T47D (cell line): Measurements from ENCODE around the gene ANKS6.

ENCODE experiments used
- DNase-seq, 2 experiments: peaks; one replicate each; pipeline versions ENCODE4 v3.0.0 to v3.0.0-alpha.2; 2011 to 2012; ENCODE audit warnings: low read depth in 1 of 2, low spot score in 1 of 2
- JUND ChIP-seq: IDR thresholded peaks from 2 replicates; pipeline ENCODE4 v1.6.1; 2012; ENCODE audit warnings: low read depth
- in situ Hi-C: cut with HindIII; loops from 2 replicates; pipeline ENCODE4 v1.10.0; 2016; ENCODE audit warnings: low sequenced_read_pairs, low pct_unique_long_range_greater_than_20kb

The ANKS6 gene

DNA sequence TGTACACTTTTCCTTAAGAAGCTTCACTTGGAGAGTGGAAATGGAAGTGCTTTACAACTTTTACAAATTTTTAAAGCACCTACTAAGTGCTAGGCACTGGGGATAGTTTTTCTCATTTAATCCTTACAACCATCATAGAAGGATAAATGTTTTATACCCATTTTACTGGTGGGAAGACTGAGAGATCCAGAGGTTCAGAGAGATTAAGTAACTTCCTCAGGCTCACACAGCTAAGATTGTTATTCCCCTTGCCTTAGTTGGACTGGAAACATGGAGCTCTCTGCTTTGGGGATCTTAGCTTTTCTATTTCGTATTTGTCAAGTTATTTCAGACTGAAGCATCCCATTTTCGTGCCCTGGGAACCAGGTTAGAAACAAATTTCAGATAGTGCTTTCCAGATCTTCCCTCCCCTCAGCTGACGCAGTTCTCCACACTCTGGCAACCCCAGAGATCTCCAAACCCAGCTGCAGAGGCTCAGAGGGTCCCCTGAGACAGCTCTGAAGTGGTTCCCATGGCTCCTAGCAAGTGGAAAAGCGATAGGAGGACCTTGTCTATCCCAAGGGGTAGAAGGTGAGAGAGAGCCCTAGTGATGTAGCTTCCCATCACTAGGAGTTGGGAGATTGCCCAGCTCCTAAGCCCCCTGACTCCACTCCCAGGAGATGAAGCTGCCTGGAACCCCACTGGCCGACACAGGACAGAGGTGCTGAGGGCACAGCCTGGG lies 71.4 kb downstream of the ANKS6 start:
- in situ Hi-C loops, result no loop called here
- no peak for TF ChIP-seq JUND
- no peak for DNase-seq

- TF ChIP-seq JUND, result no peak
- no peak for DNase-seq
- in situ Hi-C loops, result no loop called here
Observed at GRCh38 chr9:98721643-98722042, 74.7 kb downstream of the ANKS6 start.

DNA sequence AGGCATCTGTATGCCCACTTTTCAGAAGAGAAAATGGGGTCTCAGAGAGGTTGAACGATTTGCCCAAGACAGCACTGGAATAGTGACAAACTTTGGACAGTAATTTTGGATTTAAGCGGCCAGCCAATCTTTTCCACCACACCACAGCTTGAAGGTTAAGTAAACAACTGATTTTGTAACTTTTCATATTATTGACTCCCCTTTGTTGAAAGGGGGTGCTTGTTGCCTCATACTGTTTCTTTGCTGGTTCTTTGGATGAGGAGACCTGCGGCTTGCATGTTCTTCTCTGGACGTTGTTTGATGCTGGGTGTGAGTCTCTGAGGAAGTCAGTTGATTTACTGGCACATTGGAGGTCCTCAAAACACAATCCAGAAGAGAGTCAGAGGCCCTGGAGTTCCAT lies 76.0 kb downstream of the ANKS6 start:
- no peak for DNase-seq
- no peak for TF ChIP-seq JUND
- in situ Hi-C loops, result no loop called here

DNA sequence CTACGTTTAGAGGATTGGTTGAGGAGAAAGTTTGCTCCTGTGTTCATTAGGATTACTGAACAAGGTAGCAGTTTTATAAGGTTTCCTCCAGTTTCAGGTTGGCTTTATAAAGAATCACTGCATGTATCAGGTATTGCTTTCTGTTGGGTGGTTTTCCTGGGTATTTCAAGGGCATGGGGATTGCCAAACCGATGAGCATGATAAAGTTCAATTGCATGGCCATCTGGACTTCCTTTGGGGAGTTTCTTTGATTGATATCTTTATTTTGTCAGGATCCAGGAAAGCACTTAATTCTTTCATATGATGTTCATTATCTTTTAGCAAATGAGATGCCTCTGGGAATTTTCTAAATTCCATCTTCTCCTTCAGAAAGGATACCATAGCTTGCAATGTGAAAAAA lies 77.3 kb downstream of the ANKS6 start:
- no peak for TF ChIP-seq JUND
- in situ Hi-C loops, result no loop called here
- DNase-seq, result no peak

DNA sequence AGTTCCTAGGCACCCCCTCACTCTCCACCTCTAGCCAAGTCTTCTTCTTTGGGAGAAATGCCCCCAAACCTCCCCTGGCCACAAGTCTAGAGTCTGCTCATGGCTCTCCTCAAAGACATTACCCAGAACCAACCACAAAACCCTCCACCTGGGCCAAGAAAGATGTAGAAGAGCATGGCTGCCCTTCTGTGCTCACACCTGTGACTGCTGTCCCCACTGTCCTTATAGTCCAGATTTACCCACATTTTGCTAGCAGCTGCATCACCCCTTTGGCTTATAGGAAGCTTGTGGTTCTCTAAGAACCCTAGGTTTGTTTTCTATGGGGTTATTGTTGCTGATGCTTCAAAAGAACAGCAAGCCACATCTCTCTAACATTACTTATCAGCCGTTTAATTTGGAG lies 81.5 kb downstream of the ANKS6 start:
- in situ Hi-C loops, result no loop called here
- no peak for TF ChIP-seq JUND
- no peak for DNase-seq

GRCh38 chr9:98712987-98713386 lies 83.4 kb downstream of the ANKS6 start:
- in situ Hi-C loops, result no loop called here
- no peak for DNase-seq
- no peak for TF ChIP-seq JUND

GRCh38 chr9:98709968-98710965 lies 86.1 kb downstream of the ANKS6 start:
- peak; percentile 71 to 80 for DNase-seq
- in situ Hi-C loops, result no loop called here
- TF ChIP-seq JUND, result no peak

DNA sequence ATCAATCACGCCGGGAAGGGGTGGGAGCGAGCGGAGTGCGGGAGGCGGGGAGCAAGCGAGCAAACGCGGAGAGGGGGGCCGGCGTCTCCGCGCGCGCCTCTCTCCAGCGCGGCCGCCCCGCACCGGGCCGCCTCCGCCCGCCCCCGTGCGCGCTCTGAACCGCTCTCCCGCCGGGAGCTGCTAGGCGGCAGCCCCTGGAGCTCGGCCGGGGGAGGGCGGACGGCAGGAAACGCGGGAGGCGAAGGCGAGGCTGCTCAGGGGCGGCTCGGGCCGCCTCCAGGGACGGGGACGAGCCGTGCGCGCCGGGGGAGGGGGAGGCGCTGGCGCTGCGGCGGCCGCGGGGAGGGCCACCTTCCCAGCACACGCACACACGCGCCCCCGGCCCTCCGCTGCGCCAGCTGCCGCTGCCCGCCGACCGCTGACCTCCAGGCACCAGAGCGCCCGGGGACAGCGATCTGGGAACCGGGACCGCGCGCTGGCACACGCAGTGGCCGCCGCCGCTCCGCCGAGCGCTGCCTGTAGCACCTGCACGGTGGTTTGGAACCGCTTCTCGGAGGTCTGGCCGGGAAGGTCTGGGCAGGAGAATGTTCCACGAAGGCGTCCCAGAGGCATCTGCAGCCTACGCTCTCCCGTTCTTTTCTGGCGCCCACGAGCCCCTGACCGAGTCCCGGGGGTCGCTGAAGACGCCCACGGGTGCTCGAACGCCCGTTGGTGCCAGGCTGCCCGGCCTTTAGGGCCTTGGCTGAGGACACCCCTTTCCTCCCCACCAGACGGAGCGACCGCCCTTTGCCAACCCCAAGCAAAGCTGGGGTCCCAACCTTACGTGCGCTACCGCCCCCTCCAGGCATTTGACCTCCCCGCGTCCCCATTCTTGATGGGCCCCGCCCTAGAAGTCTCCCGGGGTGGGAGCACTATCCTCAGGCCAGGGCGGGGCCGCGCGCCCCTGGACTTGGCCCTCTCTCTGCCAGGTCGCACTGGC lies 87.1 kb downstream of the ANKS6 start, which contains the start of gene GABBR2:
Gene GABBR2, minus strand, starts transcription at position 3 of the 979 bp plus-strand sequence. CDS start 198 bp downstream, outside the sequence.
- in situ Hi-C loops, result no loop called here

GRCh38 chr9:98708103-98708932 lies 88.0 kb downstream of the ANKS6 start:
- no peak for TF ChIP-seq JUND
- in situ Hi-C loops, result no loop called here
- no peak for DNase-seq

More for the DNA sequence above, 87.1 kb downstream of the ANKS6 start, which contains the start of gene GABBR2:
- no peak for DNase-seq
- TF ChIP-seq JUND, result no peak

- in situ Hi-C loops, result no loop called here
- TF ChIP-seq JUND, result no peak
- peak; percentile 52 to 62 for DNase-seq
Observed at GRCh38 chr9:98707166-98708102, 88.9 kb downstream of the ANKS6 start.
